Ovary (tissue), 3 donors: ENCODE measurements around the gene OR4F6.
"Not testable (repeated sequence)": the region's sequence is repeated elsewhere in the genome, so short reads cannot be mapped to it uniquely, and the experiment has no call there.

Source experiments
- POLR2A ChIP-seq: fragments of 450-650 bp; IDR thresholded peaks from one replicate; pipeline ENCODE4 v1.6.1; 2017; ENCODE audit warnings: antibody characterized with exemption, mild to moderate bottlenecking, moderate library complexity
- TF ChIP-seq, protein P1 (sequence below), 3 donors: fragments of 450-650 bp in 2 of 3; fragments of 200-600 bp in 1 of 3; IDR thresholded peaks; one replicate each; pipeline versions ENCODE4 v1.5.1 to v1.8.0; 2016 to 2022; ENCODE audit warnings: antibody characterized with exemption in 3 of 3, mild to moderate bottlenecking in 1 of 3
- donor health status: DM: no; HTN: no; CAD: no.

DNA sequence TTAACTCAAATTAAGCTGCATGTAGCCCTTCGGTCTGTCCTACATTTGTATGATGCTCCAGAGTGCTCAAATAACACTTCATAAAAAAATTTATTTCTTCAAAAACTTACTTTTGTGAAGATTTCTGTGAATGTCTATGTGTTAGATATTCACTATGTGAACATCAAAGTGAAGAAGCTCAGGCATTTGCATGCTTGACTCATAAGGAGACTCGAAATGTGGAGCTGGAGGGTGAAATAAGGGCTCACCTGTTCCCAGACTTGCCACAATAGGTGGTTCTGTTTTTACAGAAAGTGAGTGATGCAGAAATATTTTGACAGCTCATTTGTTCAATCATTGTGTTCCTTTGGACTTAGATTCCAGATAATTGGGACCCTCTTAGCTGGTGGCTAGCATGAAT is 16.9 kb upstream of the OR4F6 start:
- TF ChIP-seq, protein P1, sequence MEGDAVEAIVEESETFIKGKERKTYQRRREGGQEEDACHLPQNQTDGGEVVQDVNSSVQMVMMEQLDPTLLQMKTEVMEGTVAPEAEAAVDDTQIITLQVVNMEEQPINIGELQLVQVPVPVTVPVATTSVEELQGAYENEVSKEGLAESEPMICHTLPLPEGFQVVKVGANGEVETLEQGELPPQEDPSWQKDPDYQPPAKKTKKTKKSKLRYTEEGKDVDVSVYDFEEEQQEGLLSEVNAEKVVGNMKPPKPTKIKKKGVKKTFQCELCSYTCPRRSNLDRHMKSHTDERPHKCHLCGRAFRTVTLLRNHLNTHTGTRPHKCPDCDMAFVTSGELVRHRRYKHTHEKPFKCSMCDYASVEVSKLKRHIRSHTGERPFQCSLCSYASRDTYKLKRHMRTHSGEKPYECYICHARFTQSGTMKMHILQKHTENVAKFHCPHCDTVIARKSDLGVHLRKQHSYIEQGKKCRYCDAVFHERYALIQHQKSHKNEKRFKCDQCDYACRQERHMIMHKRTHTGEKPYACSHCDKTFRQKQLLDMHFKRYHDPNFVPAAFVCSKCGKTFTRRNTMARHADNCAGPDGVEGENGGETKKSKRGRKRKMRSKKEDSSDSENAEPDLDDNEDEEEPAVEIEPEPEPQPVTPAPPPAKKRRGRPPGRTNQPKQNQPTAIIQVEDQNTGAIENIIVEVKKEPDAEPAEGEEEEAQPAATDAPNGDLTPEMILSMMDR (IDR thresholded peaks at IDR 0.05) = not testable (repeated sequence)
- not testable (repeated sequence) for TF ChIP-seq POLR2A
